ENCODE results near the gene ST3GAL4.
A peak's percentile ranks its signal among the peaks of the same experiment; 100 is the strongest.

The ST3GAL4 gene

DNA sequence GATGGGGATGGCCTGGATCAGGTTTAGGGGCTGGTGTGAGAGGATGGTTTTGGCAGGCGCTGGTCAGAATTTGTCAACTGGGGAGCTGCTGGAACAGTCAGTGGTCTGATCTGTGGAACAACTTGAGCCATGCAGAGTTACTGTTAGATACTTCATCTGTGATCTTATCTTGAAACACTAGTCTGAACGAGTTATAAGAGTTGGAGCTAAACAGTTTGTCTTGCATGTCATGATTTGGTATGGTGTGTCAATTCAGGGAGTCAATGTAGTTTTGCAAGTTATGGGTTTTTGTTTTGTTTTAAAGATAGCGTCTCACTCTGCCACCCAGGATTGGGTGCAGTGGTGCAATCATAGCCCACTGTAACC lies 54.1 kb downstream of the ST3GAL4 start:
- no peak for DNase-seq

DNA sequence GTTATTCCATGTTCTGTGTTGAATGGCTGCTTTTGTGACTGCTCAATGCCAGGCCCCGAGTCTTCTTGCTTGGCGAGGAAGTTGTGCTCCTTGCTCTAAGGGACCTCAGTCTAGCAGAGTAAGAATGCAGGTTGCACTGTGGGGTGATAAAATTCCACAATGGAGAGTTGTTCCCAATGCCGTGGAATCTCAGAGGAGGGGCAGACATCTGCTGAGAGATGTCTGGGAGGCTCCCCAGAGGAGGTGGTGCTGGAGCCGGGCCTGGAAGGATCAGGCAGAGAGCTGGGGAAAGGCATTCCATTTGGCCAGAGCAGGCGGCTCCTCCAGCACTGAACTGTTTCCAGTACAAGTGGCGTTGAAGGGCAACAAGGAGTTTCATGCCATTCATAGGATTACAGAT lies 55.2 kb downstream of the ST3GAL4 start:
- no peak for DNase-seq

DNA sequence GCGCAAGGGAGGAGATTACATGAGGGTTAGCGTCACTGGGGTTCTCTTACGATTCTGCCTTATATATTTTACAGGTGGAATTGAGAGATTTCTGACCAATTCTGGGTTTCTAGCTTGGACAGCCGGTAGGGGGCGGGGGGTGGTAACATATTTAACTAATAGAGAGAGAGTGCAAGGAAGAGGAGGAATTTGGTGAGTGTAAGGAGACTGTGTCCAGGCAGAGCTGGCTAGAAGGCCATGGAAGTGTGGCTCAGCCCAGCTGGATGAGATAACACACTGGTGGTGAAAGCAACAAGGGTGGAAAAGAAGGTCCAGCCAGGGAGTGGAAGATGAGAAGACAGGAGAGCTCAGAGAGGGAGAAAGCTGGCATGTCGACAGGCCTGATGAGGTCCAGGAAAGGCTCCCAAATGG lies 56.5 kb downstream of the ST3GAL4 start:
- no peak for DNase-seq

DNA sequence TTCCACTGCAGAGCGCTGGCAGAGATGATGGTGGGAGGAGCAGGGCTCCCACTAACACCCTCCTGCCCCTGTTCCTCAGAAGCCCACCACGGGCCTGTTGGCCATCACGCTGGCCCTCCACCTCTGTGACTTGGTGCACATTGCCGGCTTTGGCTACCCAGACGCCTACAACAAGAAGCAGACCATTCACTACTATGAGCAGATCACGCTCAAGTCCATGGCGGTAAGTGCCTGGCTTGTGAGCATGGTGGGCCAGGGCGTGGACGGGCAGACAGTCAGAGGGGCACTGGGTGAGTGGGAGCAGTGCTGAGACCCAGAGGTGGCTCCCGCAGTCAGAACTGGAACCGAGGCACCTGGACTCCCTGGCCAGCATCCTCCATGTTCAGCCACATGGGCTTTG lies 57.9 kb downstream of the ST3GAL4 start:
- DNase-seq = no peak

DNA sequence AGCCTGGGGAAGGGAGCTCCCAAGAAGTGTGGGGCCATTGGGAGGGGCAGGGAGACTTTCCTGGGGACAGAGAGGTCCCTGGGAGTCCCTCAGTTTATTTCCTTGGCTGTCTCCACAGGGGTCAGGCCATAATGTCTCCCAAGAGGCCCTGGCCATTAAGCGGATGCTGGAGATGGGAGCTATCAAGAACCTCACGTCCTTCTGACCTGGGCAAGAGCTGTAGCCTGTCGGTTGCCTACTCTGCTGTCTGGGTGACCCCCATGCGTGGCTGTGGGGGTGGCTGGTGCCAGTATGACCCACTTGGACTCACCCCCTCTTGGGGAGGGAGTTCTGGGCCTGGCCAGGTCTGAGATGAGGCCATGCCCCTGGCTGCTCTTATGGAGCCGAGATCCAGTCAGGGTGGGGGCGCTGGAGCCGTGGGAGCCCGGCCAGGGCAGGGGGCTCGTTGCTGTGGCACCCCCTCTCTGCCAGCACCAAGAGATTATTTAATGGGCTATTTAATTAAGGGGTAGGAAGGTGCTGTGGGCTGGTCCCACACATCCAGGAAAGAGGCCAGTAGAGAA lies 58.4 kb downstream of the ST3GAL4 start:
- no peak for DNase-seq

DNA sequence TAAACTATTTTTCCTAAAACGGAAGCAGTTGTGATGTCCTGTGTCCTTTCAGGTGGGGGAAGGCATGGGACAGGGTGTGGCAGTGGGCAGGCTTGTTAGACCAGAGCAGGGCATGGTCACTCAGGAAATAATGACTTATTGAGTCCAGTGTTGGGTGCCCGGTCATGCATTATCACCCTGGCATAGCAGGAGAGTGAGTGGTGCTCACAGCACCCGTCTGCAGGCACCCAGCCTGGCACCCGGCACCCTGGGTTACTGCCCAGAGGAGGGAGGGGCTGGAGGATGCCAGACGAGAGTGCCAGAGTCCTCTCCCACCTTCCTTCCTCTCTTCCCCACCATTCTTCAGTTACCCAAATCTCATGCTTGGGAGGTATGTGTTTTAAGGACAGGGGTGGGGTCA lies 59.1 kb downstream of the ST3GAL4 start:
- no peak for DNase-seq

DNA sequence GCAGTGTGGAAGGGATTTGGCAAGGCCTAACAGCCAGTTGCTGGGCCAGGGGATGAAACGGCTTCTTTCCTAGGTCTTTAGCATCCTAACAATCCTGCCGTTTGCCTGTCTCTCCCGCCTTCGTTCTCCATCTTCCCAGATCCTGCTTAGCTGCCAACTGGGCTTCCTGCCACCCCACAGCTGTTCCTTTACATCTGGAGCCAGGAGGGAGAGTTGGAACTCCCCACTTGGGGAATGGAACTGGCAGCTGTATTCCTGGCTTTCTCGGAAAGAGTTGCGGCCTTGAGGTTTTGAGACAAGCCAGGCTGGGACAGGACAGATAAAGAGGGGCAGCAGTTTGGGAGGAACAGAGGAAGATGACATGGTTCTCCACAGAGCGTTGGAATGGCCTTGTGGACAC lies 59.6 kb downstream of the ST3GAL4 start:
- DNase-seq = peak; percentile 98

DNA sequence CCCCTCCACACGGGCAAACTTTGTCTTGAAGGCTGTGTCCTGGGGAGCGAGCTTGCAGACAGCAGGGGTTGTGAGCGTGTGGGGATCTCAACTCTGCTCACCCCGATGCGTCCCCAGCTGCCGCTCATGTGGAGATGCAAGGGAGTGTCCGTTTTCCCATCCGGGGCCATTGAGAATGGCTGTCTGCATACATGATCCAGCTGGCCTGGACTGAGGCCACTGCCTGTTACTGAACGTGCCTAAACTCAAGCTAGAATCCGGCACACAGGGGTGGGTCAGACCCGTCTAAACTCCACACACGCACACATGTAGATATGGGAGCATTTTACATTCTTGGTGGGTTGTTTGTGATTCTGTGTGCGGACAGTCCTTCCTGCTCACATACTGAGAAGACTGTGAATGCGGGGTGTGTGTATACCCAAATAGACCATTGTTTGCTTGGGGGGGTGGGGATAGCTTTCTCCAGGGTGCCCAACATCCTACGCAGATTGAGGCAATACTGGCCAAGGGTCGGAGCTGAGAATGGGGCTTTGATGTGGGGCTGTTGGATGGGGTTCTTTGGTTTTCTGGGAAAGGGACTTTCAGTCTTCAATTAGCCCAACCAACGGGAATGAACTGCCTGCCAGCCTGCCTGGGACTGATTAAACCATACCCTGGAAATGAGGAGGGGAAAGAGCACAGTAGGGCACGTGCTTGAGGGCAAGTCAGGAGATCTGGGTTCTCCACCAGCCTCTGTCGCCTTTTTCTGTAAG lies 60.4 kb downstream of the ST3GAL4 start:
- DNase-seq = peak; percentile 87

DNA sequence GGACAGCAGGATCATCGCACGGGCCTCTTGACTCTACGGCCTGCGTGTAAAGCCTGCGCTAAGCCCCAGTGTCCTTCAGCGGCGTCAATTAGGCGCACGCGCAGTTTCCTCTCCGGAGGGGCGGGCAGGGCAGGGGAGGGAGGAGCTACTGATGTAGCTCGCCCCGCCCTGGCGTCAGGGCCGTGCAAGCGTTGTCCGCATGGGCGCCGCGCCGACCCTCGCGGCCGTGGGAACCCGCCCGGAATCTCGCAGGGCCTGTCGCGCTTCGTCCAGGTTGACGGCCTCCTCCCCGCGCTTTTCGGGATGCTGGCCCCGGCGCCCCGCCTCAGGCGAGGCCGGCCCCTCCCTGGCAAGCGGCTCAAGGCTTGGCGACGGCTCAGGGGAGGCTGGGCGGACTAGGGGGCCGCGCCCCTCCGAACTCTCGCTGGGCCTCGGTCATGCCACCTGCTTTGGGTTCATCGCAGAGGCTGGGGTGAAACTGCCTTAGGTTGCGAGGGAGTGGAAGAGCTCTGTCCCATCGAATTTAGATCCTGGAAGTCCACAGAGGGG lies 61.1 kb downstream of the ST3GAL4 start:
- peak; percentile 89 for DNase-seq

DNA sequence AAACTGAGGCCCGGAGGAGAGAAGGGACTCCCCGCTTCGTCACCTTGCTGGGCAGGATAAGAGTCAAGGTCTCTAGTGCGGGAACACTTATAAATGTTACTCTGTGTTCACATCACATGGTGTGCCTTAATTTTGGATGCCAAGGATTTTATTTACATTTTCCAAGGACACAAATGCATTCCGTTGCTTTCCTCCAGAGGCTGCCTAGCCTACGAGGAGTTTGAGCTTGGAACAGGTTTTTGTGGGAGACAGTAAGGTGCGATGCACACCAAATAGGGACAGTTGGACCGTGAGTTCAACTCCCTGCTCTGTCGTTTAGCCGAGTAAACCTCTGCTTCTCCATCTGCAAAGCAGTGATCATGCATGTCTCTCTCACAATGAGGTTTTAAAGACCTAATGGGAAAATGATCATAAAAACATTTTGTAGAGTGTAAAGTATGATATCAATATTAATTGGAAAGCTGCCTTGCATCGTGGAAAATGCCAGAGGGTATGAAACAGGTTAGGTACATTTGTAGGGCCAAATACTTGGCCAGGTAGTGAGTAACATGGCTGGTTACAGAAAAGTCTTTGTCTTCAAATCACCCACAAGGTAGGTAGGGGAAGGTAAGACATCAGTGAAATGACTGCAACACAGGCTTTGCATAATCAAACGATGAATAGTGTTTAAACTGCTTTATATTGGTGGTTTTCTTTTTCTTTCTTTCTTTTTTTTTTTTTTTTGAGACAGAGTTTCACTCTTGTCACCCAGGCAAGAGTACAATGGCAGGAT lies 61.8 kb downstream of the ST3GAL4 start:
- DNase-seq = no peak

DNA sequence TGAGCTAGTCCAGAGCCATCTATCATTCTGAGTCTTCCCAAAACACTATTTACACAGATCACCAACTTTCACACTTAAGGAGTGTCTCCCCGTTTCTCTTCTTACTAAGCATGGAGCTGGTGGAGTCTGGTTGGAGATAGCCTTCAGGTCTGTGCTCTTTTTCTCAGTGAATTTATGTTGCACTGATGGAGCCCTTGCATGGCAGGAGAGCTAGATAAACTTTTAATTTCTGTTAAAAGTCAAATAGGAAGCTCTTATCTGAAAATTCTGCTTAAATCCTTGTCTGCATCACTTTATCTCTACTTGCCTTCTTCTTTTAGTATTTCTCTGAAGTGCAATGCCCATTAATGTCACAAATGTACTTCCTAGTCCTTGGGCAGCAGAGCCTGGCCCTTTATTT lies 63.4 kb downstream of the ST3GAL4 start:
- no peak for DNase-seq

DNA sequence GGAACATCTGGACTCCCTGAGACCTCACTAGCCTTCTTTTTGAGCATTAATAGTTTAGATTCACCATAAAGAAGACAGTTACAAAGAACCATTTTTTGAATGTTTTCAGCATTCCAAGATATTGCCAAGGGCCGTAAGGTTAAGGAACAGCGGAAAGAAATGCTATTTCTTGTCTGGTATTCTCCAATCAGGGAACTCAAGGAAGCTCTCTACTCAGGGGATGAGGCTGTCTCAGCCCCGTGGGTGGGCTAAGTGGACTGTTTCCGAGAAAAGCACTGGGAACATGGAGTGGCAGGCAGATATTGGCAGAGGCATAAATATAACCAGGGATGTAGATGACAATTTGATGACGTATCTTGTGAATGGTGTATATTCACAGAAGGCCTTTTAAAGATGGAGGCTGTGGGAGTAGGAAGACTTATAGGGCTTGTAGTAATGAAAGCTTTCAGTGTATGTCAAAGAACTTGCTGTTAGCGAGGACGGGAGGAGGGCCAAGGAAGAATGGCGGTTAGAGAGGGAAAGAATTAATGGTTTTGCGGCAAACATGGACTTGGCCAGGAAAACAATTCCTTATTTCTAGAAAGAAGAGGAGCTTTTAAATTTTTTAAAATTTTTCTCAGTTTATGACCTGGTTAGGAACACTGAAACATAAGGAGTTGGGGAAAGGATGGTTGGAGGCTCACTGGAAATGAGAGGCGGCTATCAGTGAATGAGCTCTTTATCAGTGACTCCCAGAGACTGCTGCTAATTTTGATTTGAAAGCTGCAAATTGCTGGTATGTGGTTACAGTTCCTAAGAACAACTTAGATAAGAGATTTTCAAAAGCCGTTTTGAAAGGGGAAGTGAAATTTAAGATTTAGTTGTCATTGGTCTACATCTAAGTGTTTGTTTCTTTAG lies 64.6 kb downstream of the ST3GAL4 start:
- peak; percentile 59 for DNase-seq

DNA sequence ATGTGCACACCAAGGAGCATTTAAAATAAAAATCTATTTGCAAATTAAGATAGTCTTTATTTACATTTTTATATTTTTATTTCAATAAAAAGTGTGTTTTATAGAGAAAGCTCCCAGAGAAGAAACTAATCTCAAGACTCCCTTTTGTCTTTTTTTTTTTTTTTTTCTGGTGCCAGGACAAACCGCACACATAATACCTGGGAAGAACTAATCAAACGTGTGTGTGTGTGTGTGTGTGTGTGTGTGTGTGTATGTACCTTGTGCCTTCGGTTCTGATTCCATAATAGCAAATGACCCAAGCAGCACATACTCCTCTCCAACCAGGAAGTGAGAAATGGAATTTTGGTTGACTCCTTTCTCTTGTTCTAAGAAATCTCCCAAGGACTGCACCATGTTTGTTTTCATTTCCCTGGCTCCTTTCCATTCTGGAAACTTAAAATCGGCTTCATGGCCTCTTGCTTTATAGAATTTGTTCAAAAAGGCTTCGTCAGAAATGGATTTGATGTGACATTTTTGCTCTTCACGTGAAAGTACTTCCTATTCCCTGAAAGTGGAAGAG lies 65.3 kb downstream of the ST3GAL4 start:
- DNase-seq = no peak

DNA sequence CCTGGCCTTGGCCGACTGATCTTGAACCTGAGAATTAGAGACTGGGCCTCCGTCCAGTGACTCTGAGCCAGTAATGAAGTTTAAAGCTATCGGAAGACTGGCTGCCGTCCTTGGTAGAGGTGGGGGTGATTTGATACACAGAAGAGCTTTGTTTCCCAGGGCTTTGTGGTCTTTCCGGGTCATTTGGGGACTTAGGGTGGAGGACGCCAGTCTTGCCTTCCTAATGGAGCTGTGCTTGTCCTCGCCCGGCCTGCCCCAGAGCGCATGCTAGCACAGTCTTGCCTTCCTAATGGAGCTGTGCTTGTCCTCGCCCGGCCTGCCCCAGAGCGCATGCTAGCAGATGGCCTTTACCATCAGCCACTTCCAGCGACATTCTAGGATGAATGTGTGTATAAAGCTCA lies 65.8 kb downstream of the ST3GAL4 start:
- no peak for DNase-seq

DNA sequence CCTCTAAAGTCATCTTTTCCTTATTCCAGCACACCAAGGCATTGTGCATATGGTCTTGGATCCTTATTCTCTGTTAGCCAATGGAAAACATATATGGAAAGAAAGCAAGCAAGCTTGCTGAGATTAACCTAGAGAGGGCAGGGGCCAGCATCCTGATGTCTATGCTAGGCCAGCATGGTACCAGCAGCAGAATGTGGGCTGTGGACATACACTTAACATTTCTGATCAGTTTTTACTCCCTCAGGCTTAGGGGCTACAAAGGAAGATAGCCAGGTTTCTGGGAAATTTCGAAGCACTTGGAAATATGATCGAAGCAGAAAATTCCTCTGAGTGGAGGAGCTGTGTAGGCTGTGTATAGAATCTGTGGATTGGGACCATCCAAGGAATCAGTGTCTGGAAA lies 67.0 kb downstream of the ST3GAL4 start:
- no peak for DNase-seq

DNA sequence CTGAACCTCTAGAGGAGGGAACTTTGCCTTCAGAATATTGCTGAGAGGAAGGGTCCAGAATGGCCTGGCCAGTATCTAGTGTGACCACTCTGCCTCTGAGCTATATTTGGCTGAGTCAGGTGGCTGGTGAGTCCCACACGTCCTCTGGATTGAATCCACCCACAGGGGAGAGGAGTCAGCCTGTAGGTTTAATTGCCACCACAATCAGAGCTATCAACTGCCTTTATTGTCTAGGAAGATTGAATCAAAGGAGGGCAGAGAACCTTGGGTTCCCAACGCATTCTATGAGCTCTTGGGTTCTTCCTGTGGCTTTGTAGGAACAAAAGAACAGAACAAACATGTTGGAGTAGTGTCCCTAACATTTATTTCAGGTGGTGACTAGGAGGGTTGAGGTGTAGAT lies 67.7 kb downstream of the ST3GAL4 start:
- no peak for DNase-seq

DNA sequence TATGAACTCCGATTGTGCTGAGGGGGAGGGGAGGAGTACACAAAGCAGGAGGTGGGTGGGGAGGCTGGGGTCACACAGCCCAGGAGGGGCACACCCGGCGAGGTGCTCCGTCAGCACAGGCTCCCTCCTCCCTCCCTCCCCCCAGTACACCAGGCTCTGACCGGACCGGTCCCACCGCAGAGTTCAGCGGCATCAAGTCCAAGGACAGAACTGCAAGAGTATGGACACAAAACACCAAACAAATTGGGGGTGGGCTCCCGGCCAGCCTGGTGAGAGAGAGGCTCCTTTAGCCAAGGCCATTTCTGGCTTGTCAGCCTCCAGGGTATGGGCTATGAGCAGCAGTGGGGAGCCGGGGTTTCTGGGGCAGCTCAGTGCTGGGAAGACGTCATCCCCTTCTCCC lies 68.3 kb downstream of the ST3GAL4 start:
- DNase-seq = no peak

DNA sequence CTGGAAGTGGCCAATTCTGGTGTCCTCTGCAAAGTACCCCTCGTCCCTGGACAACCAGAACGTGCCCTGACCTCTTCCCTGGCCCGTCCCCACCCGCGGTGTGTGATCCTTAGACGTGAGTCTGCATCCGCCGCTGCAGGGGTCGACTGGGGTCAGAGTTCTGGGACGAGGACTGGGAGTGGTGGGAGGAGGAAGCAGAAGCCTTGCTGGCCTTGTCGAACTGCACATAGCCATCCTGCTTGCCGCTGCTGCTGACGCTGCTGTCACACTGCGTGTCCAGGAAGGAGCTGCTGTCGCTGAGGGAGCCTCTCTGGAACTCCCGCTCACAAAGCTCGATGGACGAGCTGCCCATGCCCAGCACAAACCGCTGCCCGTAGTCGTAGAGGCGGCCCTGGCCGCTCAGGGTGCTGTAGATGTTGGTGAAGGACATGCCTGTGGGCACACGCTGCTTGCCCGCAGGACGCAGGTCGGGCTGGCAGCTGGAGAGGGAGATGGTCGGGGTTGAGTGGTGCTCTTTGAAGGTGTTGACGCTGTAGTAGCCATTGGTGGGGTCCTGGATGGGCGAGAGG lies 69.1 kb downstream of the ST3GAL4 start:
- DNase-seq = no peak

DNA sequence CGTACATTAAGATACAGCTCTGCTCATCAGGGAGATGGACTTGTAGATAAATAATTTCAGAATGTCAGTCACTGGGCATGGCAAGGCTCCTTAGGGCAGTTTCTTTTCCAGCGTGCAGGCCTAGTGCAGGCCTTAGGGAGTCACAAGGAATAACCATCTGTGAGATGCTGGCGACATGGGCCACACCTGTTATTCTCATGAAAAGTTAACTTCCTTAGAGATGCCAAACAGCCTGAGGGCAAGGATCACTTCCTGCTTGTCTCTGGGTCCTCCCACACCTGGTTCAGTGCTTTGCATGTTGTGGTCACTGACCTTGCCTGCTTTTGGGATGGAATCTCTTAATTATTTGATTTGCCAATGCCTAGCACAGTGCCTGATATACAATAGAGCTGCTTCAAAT lies 70.6 kb downstream of the ST3GAL4 start:
- no peak for DNase-seq

DNA sequence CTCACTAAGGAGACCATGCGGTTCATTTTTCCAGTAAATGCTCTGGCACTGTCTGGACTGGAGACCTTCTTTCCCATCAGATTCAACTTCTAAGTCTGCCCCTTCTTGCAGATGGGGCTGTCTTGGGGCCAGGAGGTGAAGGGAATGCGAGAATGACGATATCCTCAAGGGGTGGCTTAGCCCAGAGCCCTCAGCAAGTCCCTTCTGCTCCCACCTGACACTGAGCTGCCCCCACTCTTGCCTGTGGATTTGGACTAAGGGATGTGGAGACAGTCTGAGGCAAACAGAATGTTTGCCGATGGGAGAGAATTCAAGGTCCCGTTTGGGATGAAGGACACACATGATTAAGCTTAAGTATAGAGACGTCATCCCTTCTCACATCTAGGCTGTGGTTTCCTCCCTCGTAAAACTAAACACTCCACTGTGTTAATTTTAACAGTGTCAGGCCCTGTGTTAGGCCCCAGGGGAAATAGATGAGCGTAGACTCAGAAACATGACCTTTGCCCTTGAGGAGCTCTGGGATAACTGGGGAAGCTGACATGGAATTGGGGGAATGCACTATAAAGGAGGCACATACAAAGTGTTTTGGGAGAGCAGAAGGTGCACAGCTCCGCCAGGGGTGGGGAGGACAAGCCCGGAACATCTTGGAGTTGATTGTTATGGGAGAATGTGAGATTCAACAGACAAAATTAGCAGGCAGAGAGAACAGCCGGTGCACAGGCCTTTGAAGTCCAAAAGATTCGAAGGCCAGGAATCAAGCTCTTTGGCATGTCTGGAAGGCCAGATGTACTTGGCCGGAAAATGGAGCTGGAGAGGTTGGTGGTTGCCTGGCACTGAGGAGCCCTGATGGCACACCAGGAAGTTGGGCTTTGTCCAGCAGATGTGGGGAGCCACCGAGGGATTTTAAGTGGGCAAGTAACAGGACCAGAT lies 71.6 kb downstream of the ST3GAL4 start:
- no peak for DNase-seq

Data from right forelimb (tissue), 1 donor.